Activated CD8-positive, alpha-beta memory T cell treated with anti-CD3 and anti-CD28 coated beads, Interleukin-2, amount 50 U/mL, for 1 hour (primary cell): ENCODE measurements around the gene FOXB2.

Experiments
- DNase-seq: peaks from one replicate; pipeline ENCODE4 v3.0.0-alpha.2; 2020; ENCODE audit errors: extremely low read depth

FOXB2 gene

GRCh38 chr9:77066388-77066787, 46.9 kb downstream of the FOXB2 start:
- DNase-seq = no peak
